Adipocyte (in vitro differentiated cells): Measurements from ENCODE around the gene GIGYF1.

ENCODE experiments used
- DNase-seq: peaks from one replicate; pipeline ENCODE4 v3.0.0-alpha.2; 2015; ENCODE audit warnings: low read depth
- H3K27me3 ChIP-seq: replicated peaks from 2 replicates; pipeline ENCODE4 v1.7.0; 2013; ENCODE audit warnings: mild to moderate bottlenecking, low read length, moderate library complexity; ENCODE audit not compliant: control insufficient read depth, insufficient read depth
- H3K36me3 ChIP-seq: 2 replicates; pipeline ENCODE4 v1.7.0; 2013; ENCODE audit warnings: low read length, mild to moderate bottlenecking, moderate library complexity; ENCODE audit not compliant: control insufficient read depth, insufficient read depth, severe bottlenecking
- H3K4me1 ChIP-seq: 2 replicates; pipeline ENCODE4 v1.7.0; 2013; ENCODE audit warnings: mild to moderate bottlenecking, low read length, moderate library complexity; ENCODE audit not compliant: control insufficient read depth, insufficient read depth
- H3K4me3 ChIP-seq: 2 replicates; pipeline ENCODE4 v1.7.0; 2013; ENCODE audit warnings: mild to moderate bottlenecking, low read length, moderate library complexity
- H3K9ac ChIP-seq: 2 replicates; pipeline ENCODE4 v1.7.0; 2013; ENCODE audit warnings: mild to moderate bottlenecking, low read length, moderate library complexity
- H3K9me3 ChIP-seq: 2 replicates; pipeline ENCODE4 v1.7.0; 2013; ENCODE audit warnings: mild to moderate bottlenecking, low read length, moderate library complexity; ENCODE audit not compliant: control insufficient read depth

The GIGYF1 gene

GRCh38 chr7:100681491-100682227 lies 12.4 kb downstream of the GIGYF1 start:
- no peak for DNase-seq
- Histone ChIP-seq H3K9ac (no peak overlapping the region), H3K9me3 (no peaks in the 10 kb centered on the region), H3K4me3 (no peak overlapping the region), H3K4me1 (peaks cover 24% of the 10 kb centered on the region), H3K36me3 (peaks cover 76% of the 10 kb centered on the region), H3K27me3 (no peaks in the 10 kb centered on the region)

DNA sequence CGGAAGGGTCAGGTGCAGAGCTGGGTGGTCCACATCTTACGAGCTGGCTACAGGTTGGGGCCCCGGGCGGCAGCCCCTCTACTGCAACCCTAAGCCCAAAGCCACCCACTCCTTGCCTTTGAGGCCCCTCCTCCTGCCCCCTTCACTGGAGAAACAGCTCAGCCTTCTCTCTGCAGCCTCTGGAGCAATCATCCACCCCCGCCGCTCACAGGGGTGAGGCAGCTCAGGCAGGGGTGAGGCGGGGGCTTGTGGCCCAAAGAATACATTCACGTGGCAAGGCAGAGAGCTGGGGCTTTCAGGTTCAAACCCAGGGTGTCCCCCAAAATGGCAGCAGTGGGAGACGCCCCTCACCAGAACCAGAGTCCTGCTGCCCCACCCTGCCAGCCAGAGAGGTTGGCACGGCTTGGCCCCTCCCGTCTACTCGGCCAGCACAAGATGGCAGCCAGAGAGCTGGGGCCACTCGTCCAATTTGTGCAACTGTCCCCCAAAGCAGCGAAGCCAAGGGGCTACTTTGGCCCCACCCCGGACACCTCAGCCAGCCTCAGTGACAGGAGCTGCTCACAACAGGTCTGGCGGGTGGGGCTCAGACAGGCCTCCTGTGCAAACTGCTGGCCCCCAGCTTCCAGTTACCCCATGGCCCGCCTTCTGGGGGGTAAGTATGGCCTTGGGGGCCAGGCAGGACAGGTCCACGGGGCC lies 13.3 kb downstream of the GIGYF1 start:
- Histone ChIP-seq H3K9me3 (no peaks in the 10 kb centered on the region), H3K36me3 (peaks cover 73% of the 10 kb centered on the region), H3K27me3 (no peaks in the 10 kb centered on the region), H3K4me1 (peaks cover 28% of the 10 kb centered on the region), H3K4me3 (no peak overlapping the region), H3K9ac (peak overlapping the region; percentile 31)
- no peak for DNase-seq

DNA sequence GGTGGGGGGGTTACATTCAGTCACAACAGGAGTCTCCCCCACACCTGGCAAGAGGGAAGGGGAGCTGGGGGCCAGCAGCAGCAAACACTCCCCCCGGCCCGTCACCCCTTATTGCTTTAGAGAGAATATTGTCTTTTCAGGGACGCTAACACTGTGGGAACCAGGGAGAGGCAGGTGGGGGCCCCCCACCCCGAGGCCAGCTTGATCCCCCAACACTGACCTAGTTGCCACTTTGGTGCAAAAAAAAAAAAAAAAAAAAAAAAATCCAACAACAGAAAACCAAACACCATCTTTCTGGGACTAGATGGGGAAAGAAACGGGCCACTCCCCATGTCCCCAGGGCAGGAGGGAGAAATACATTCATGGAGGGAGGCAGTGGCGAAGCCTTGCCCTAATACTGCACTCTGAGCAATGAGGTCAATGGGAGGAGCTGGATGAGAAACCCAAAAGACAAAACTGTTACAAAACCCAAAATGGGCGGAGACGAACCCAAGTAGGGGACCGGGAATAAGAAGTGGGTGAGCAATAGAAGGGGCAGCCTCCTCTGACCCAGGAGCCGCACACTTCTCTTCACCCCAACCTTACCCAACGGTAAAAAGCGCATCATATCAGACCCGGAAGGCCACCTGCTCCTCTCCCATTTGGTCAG lies 14.0 kb downstream of the GIGYF1 start:
- Histone ChIP-seq H3K4me3 (no peak overlapping the region), H3K4me1 (peaks cover 28% of the 10 kb centered on the region), H3K36me3 (peaks cover 66% of the 10 kb centered on the region), H3K9ac (peak overlapping the region; percentile 64), H3K27me3 (no peaks in the 10 kb centered on the region), H3K9me3 (no peaks in the 10 kb centered on the region)
- DNase-seq, result no peak

- no peak for DNase-seq
- H3K9me3 ChIP-seq, result no peaks in the 10 kb centered on the region
- H3K4me1 ChIP-seq, result peaks cover 28% of the 10 kb centered on the region
- H3K36me3 ChIP-seq, result peaks cover 59% of the 10 kb centered on the region
- no peaks in the 10 kb centered on the region for H3K27me3 ChIP-seq
- no peak overlapping the region for H3K4me3 ChIP-seq
- peak overlapping the region; percentile 64 for H3K9ac ChIP-seq
These were observed 14.7 kb downstream of the GIGYF1 start for GRCh38 chr7:100679129-100679926.

DNA sequence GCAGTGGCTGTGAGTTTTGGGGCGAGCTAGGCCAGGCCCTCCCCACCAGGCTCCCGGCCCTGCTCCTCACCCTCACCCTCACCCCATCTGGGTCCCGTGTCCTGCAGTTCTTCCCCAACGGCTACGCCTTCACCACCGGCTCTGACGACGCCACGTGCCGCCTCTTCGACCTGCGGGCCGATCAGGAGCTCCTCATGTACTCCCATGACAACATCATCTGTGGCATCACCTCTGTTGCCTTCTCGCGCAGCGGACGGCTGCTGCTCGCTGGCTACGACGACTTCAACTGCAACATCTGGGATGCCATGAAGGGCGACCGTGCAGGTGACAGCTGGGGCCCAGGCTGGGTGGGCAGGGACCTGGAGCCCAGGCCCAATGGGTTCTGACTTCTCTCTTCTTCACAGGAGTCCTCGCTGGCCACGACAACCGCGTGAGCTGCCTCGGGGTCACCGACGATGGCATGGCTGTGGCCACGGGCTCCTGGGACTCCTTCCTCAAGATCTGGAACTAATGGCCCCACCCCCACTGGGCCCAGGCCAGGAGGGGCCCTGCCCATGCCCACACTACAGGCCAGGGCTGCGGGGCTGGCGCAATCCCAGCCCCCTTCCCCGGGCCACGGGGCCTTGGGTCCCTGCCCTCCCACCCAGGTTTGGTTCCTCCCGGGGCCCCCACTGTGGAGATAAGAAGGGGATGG lies 15.6 kb downstream of the GIGYF1 start:
- H3K9me3 ChIP-seq, result no peaks in the 10 kb centered on the region
- H3K36me3 ChIP-seq, result peaks cover 53% of the 10 kb centered on the region
- H3K4me3 ChIP-seq, result no peak overlapping the region
- no peaks in the 10 kb centered on the region for H3K27me3 ChIP-seq
- H3K9ac ChIP-seq, result no peak overlapping the region
- peaks cover 28% of the 10 kb centered on the region for H3K4me1 ChIP-seq
- DNase-seq, result no peak

- peaks cover 28% of the 10 kb centered on the region for H3K4me1 ChIP-seq
- peaks cover 44% of the 10 kb centered on the region for H3K36me3 ChIP-seq
- DNase-seq, result no peak
These were observed 16.5 kb downstream of the GIGYF1 start for GRCh38 chr7:100677308-100678267.

DNA sequence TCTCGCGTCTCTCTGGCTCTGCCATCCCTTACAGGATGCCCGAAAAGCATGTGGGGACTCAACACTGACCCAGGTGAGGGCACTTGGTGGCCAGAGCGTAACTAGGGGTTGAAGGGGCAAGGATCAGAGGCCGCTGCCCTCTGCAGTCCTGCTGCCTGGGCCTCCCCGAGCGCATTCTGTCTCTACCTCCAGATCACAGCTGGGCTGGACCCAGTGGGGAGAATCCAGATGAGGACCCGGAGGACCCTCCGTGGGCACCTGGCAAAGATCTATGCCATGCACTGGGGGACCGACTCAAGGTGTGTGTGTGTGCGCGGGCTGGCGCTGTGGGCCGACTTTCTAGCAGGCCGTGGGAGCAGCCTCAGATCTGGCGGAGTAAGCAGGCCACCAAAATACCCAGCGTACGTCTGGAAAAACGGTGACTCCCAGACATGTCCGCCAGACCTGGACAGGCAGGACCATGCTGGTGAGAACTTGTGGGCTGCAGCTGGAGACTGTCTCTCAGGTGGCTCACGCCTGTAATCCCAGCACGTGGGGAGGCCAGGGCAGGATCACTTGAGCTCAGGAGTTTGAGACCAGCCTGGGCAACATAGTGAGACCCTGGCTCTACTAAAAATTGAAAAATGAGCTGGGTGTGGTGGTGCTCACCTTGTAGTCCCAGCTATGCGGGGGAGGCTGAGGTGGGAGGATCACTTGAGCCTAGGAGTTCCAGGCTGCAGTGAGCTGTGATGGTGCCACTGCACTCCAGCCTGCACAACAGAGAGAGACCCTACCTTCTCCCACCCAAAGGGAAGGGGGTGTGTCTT lies 17.3 kb downstream of the GIGYF1 start:
- H3K9ac ChIP-seq, result peak overlapping the region; percentile 62
- H3K9me3 ChIP-seq, result no peaks in the 10 kb centered on the region
- H3K36me3 ChIP-seq, result peaks cover 36% of the 10 kb centered on the region
- peaks cover 28% of the 10 kb centered on the region for H3K4me1 ChIP-seq
- H3K27me3 ChIP-seq, result no peaks in the 10 kb centered on the region
- DNase-seq, result no peak
- H3K4me3 ChIP-seq, result peak overlapping the region; percentile 73

More at GRCh38 chr7:100677308-100678267, 16.5 kb downstream of the GIGYF1 start:
- no peaks in the 10 kb centered on the region for H3K9me3 ChIP-seq
- no peak overlapping the region for H3K9ac ChIP-seq
- no peaks in the 10 kb centered on the region for H3K27me3 ChIP-seq
- H3K4me3 ChIP-seq, result no peak overlapping the region

DNA sequence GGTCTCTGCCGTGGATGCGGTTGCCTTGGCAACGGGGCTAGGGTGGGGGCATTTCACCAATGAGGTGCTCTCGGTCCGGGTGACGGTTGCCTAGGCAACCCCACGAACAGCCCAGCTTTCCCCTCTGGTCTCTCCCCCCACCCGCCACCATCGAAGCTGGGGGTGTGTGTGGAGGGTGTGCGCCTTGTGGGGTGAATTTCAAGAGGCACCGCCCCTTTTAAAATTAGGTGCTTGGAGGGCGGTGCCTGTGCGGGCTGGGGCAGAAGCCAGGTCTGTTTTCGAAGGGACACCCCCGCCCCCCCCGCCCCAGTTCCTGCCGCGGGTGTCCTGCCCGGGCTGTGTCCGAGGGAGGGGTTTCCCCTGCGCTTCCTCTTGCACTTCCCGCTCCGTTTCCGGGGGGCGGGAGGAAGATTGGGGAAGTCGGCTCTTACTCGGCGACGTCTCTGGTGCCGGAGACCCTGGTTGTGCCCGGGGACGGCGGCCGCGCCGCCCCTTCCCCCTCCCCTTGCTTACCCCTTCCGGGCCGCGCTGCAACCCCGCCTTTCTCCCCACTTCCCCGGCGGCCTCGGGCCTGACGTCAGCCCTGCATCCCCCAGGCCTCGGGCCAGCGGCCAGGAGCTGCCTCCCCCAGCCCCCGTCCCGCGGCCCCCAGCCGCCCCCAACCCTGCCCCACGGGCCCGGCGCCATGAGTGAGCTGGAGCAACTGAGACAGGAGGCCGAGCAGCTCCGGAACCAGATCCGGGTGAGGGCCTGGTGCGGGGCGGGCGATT lies 18.3 kb downstream of the GIGYF1 start:
- peak overlapping the region; percentile 78 for H3K9ac ChIP-seq
- peaks cover 32% of the 10 kb centered on the region for H3K36me3 ChIP-seq
- peak overlapping the region; percentile 95 for H3K4me3 ChIP-seq
- no peaks in the 10 kb centered on the region for H3K9me3 ChIP-seq
- H3K27me3 ChIP-seq, result no peaks in the 10 kb centered on the region
- peak; percentile 73 for DNase-seq
- peaks cover 25% of the 10 kb centered on the region for H3K4me1 ChIP-seq

DNA sequence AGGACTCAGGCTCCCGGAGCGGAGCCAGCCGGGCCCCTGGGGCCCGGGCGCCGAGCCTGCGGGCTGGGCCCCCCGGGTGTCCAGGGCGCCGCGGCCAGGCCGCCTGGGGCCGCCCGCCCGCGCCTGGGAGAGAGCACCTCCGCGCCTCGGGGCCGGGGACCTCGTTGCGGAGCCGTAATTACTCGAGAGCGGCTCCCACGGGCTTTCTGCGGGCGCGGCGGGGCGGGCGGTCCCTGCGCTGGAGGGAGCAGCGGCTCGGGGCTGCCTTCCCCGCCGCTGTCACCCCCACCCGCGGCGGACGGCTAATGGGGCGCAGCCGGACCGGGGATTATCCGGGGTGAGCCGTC lies 19.0 kb downstream of the GIGYF1 start:
- H3K4me3 ChIP-seq, result peak overlapping the region; percentile 95
- no peaks in the 10 kb centered on the region for H3K27me3 ChIP-seq
- H3K36me3 ChIP-seq, result peaks cover 32% of the 10 kb centered on the region
- peak; percentile 61 for DNase-seq
- peak overlapping the region; percentile 94 for H3K9ac ChIP-seq
- H3K9me3 ChIP-seq, result no peaks in the 10 kb centered on the region
- peaks cover 18% of the 10 kb centered on the region for H3K4me1 ChIP-seq
